PFSK-1 (cell line): Measurements from ENCODE around the gene ARFGAP3.

Experiments
- POLR2AphosphoS5 ChIP-seq: IDR thresholded peaks from 2 replicates; pipeline ENCODE4 v1.6.1; 2012; ENCODE audit warnings: low read depth, mild to moderate bottlenecking, control low read depth, low read length, moderate library complexity
- SIN3A ChIP-seq: IDR thresholded peaks from 2 replicates; pipeline ENCODE4 v1.6.1; 2012; ENCODE audit warnings: mild to moderate bottlenecking, low read length, moderate library complexity, borderline replicate concordance; ENCODE audit not compliant: insufficient read depth
- TAF1 ChIP-seq: IDR thresholded peaks from 2 replicates; pipeline ENCODE4 v1.6.1; 2012; ENCODE audit warnings: low read length, control low read depth, borderline replicate concordance; ENCODE audit not compliant: insufficient read depth
- TF ChIP-seq, protein P1 (sequence below), 2 experiments: IDR thresholded peaks; 2 replicates each; pipeline versions ENCODE4 v1.6.1 to v1.8.0; 2011 to 2012; ENCODE audit warnings: low read depth in 2 of 2, low read length in 2 of 2, control low read depth in 1 of 2, inconsistent platforms in 1 of 2, mild to moderate bottlenecking in 1 of 2, moderate library complexity in 1 of 2; ENCODE audit not compliant: insufficient read depth in 1 of 2

DNA sequence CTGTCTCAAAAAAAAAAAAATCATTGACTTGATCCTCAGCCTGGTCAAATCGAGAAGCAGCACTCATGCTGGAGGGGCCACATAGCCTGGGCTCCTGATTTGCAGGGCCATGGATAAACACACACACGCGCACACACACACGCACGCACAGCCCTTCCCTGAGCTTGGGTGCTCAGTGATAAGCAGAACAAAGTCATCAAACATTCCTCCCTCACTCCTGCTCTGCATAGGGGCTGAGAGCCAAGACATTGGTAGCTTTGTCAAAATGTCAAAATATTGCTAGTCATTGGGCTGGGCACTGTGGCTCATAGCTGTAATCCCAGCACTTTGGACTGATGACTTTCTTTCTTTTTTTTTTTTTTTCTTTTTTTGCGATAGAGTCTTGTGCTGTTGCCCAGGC, 102.4 kb downstream of the ARFGAP3 start:
- TF ChIP-seq SIN3A (no peak), TAF1 (no peak), POLR2AphosphoS5 (no peak)
- TF ChIP-seq, protein P1, sequence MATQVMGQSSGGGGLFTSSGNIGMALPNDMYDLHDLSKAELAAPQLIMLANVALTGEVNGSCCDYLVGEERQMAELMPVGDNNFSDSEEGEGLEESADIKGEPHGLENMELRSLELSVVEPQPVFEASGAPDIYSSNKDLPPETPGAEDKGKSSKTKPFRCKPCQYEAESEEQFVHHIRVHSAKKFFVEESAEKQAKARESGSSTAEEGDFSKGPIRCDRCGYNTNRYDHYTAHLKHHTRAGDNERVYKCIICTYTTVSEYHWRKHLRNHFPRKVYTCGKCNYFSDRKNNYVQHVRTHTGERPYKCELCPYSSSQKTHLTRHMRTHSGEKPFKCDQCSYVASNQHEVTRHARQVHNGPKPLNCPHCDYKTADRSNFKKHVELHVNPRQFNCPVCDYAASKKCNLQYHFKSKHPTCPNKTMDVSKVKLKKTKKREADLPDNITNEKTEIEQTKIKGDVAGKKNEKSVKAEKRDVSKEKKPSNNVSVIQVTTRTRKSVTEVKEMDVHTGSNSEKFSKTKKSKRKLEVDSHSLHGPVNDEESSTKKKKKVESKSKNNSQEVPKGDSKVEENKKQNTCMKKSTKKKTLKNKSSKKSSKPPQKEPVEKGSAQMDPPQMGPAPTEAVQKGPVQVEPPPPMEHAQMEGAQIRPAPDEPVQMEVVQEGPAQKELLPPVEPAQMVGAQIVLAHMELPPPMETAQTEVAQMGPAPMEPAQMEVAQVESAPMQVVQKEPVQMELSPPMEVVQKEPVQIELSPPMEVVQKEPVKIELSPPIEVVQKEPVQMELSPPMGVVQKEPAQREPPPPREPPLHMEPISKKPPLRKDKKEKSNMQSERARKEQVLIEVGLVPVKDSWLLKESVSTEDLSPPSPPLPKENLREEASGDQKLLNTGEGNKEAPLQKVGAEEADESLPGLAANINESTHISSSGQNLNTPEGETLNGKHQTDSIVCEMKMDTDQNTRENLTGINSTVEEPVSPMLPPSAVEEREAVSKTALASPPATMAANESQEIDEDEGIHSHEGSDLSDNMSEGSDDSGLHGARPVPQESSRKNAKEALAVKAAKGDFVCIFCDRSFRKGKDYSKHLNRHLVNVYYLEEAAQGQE (IDR thresholded peaks at IDR 0.05; ENCODE audit: insufficient read depth in 1 of 2, low read depth in 2 of 2, low read length in 2 of 2) = no peak
